ENCODE data around the gene EMC10. TPM values are rescaled to one million over a fixed set of nuclear protein-coding genes. Genes with fewer than 3 reads are reported as not detected.

Gene EMC10
- total and polyA plus RNA-seq, 2 donors (not counting 3 experiments of a cell fraction or from before 2014, with no cell fraction given) = 106 to 111 TPM

DNA sequence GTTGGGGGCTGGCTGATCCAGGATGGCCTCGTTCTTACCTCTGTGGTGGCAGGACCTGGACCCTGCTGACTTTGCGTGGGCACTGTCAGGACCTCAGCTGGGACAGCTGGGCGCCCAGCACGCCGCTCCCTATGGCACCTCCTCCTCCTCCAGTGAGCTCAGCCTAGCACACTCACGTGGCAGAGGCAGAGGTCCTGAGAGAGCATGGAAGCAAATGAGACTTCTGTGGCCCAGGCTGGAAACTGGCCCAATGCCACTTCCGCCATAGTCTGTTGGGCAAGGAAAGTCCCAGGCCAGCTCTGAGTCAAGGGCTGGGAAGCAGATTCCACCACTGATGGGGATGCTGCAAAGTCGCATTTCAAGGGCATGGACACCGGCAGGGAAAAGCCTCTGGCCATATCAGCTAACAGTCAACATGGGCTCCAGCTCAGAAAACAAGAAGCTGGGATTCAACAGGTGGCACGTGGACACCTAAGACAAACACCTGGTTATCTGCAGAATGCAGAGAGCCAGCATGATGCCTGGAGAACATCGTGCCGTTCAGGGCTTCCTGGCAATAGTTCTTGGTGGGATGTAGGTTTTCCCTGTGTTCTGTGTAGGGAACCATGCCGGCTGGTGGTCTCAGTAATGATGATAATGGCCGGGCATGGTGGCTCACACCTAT is 26.9 kb upstream of the EMC10 start:
- ChIA-PET CTCF (interaction anchor here (0.9 to 1.3 kb wide), 3 partner anchors 12 to 80 kb away, joined by 3 to 4 read pairs (median 3); no protein-coding TSS in a partner anchor), POLR2A (no interaction called here)
- H3K27me3 ChIP-seq (ENCODE audit: control insufficient read depth in 2 of 2, insufficient read depth in 2 of 2, low read length in 2 of 2) = no peaks in the 10 kb centered on the region
- H2AFZ ChIP-seq (ENCODE audit: low read depth, low read length) = no peak overlapping the region
- TF ChIP-seq EZH2 (IDR thresholded peaks at IDR 0.05; ENCODE audit: borderline replicate concordance, low read depth, low read length, severe bottlenecking) = no peak
- no peak for TF ChIP-seq FOS (IDR thresholded peaks at IDR 0.05; ENCODE audit: borderline replicate concordance, insufficient read depth, low read length)
- no peak for TF ChIP-seq JUN (IDR thresholded peaks at IDR 0.05; ENCODE audit: borderline replicate concordance, insufficient read depth, insufficient read length, low read depth)
- no peak for TF ChIP-seq POLR2A (IDR thresholded peaks at IDR 0.05; ENCODE audit: low read depth, low read length)
- DNase-seq (ENCODE audit: low read depth, low spot score) = no peak
- H3K9me3 ChIP-seq (replicated peaks; ENCODE audit: control insufficient read depth, insufficient read depth, low read length) = no peaks in the 10 kb centered on the region
- BruUV-seq (replicated peaks) = no TSS peak
- H4K20me1 ChIP-seq (replicated peaks; ENCODE audit: control insufficient read depth, extremely low read depth, insufficient read depth, low read length) = no peaks in the 10 kb centered on the region
- dilution Hi-C loops (cut with MboI; ENCODE audit: extremely low pct_ligation_motif_present, low sequenced_read_pairs) = no loop called here
- intact Hi-C loops (cut with micrococcal nuclease) = no loop called here
- no peaks in the 10 kb centered on the region for H3K36me3 ChIP-seq (ENCODE audit: control insufficient read depth in 2 of 2, extremely low read depth in 1 of 2, insufficient read depth in 2 of 2, low read length in 2 of 2)
- no peaks in the 10 kb centered on the region for H3K4me1 ChIP-seq (ENCODE audit: control insufficient read depth, extremely low read depth, insufficient read depth, low read length)
- H3K4me3 ChIP-seq (replicated peaks in 1 of 3; ENCODE audit: insufficient read depth in 1 of 3, low read depth in 1 of 3, low read length in 3 of 3) = no peak overlapping the region
- FAIRE-seq = no peak
- H3K9ac ChIP-seq (replicated peaks; ENCODE audit: extremely low read depth, insufficient read depth, low read length) = no peak overlapping the region
- no peaks in the 10 kb centered on the region for H3K79me2 ChIP-seq (ENCODE audit: control insufficient read depth, insufficient read depth, low read length)
- no peaks in the 10 kb centered on the region for H3K9me1 ChIP-seq (replicated peaks; ENCODE audit: control insufficient read depth, extremely low read depth, insufficient read depth, low read length)
- no peak overlapping the region for H3K27ac ChIP-seq (ENCODE audit: insufficient read depth, low read depth, low read length)
- H3K4me2 ChIP-seq (ENCODE audit: insufficient read depth, low read length) = no peak overlapping the region

DNA sequence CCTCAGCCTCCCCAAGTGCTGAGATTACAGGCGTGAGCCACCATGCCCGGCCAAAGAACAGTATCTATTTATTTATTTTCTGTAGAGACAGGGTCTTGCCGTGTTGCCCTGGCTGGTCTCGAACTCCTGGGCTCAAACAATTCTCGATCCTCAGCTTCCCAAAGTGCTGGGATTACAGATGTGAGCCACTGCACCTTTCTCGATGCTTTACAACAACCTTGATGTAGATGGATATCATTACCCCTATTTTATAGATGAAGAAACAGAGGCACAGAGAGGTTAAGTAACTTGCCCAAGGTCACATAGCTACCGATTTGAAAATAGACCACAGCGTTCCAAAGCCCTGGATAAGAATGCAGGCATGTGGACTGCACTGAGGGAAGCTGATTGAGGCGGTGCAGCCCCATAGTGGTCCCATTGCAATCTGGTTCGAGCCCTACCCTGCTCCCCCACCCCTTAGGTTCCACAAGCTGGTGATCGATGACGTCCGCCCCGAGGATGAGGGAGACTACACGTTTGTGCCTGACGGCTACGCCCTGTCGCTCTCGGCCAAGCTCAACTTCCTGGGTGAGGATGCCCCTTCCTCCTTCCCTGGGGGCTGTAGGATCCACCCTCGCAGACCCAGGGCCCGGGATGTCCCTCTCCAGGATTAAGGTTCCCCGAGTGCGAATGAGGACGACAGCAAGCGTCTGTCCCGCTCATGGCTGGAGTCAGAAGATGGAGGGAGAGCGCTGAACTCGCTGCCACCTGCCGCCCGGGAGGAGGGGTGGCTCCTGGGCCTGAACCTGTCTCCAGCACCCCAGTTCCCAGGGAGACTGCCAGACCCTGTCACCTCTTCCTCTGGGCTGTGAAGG is 25.7 kb upstream of the EMC10 start:
- dilution Hi-C loops (cut with MboI; ENCODE audit: extremely low pct_ligation_motif_present, low sequenced_read_pairs) (no loop called here), intact Hi-C loops (cut with micrococcal nuclease) (no loop called here)
- POLR2A ChIA-PET = no interaction called here
- H3K4me1 ChIP-seq (ENCODE audit: control insufficient read depth, extremely low read depth, insufficient read depth, low read length) = no peaks in the 10 kb centered on the region
- no peaks in the 10 kb centered on the region for H4K20me1 ChIP-seq (replicated peaks; ENCODE audit: control insufficient read depth, extremely low read depth, insufficient read depth, low read length)
- H3K4me2 ChIP-seq (ENCODE audit: insufficient read depth, low read length) = no peak overlapping the region
- H3K9me1 ChIP-seq (replicated peaks; ENCODE audit: control insufficient read depth, extremely low read depth, insufficient read depth, low read length) = no peaks in the 10 kb centered on the region
- H3K27ac ChIP-seq (ENCODE audit: insufficient read depth, low read depth, low read length) = no peak overlapping the region
- no peak overlapping the region for H2AFZ ChIP-seq (ENCODE audit: low read depth, low read length)
- no peak for DNase-seq (ENCODE audit: low read depth, low spot score)
- CTCF ChIA-PET = interaction anchor here (1.3 kb wide), 1 partner anchor 13 kb away, joined by 4 read pairs; no protein-coding TSS in a partner anchor
- no peaks in the 10 kb centered on the region for H3K36me3 ChIP-seq (ENCODE audit: control insufficient read depth in 2 of 2, extremely low read depth in 1 of 2, insufficient read depth in 2 of 2, low read length in 2 of 2)
- no TSS peak for BruUV-seq (replicated peaks)
- no peaks in the 10 kb centered on the region for H3K9me3 ChIP-seq (replicated peaks; ENCODE audit: control insufficient read depth, insufficient read depth, low read length)
- FAIRE-seq = no peak
- no peaks in the 10 kb centered on the region for H3K79me2 ChIP-seq (ENCODE audit: control insufficient read depth, insufficient read depth, low read length)
- no peak overlapping the region for H3K4me3 ChIP-seq (replicated peaks in 1 of 3; ENCODE audit: insufficient read depth in 1 of 3, low read depth in 1 of 3, low read length in 3 of 3)
- H3K9ac ChIP-seq (replicated peaks; ENCODE audit: extremely low read depth, insufficient read depth, low read length) = no peak overlapping the region
- H3K27me3 ChIP-seq (ENCODE audit: control insufficient read depth in 2 of 2, insufficient read depth in 2 of 2, low read length in 2 of 2) = no peaks in the 10 kb centered on the region
- TF ChIP-seq GATA2 (IDR thresholded peaks at IDR 0.05; ENCODE audit: insufficient read depth, insufficient read length, low read depth, low read length) = no peak
- no peak for TF ChIP-seq EZH2 (IDR thresholded peaks at IDR 0.05; ENCODE audit: borderline replicate concordance, low read depth, low read length, severe bottlenecking)
- no peak for TF ChIP-seq JUN (IDR thresholded peaks at IDR 0.05; ENCODE audit: borderline replicate concordance, insufficient read depth, insufficient read length, low read depth)
- no peak for TF ChIP-seq FOS (IDR thresholded peaks at IDR 0.05; ENCODE audit: borderline replicate concordance, insufficient read depth, low read length)
- no peak for TF ChIP-seq POLR2A (IDR thresholded peaks at IDR 0.05; ENCODE audit: low read depth, low read length)
- TF ChIP-seq, protein P1, sequence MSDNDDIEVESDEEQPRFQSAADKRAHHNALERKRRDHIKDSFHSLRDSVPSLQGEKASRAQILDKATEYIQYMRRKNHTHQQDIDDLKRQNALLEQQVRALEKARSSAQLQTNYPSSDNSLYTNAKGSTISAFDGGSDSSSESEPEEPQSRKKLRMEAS (IDR thresholded peaks at IDR 0.05; ENCODE audit: insufficient read depth, insufficient read length) = no peak
- no peak for TF ChIP-seq POLR2AphosphoS5 (IDR thresholded peaks at IDR 0.05; ENCODE audit: insufficient read depth, low read depth, low read length)
- no peak for TF ChIP-seq MYC (IDR thresholded peaks at IDR 0.05; ENCODE audit: low read depth, low read length)
- TF ChIP-seq, protein P2, sequence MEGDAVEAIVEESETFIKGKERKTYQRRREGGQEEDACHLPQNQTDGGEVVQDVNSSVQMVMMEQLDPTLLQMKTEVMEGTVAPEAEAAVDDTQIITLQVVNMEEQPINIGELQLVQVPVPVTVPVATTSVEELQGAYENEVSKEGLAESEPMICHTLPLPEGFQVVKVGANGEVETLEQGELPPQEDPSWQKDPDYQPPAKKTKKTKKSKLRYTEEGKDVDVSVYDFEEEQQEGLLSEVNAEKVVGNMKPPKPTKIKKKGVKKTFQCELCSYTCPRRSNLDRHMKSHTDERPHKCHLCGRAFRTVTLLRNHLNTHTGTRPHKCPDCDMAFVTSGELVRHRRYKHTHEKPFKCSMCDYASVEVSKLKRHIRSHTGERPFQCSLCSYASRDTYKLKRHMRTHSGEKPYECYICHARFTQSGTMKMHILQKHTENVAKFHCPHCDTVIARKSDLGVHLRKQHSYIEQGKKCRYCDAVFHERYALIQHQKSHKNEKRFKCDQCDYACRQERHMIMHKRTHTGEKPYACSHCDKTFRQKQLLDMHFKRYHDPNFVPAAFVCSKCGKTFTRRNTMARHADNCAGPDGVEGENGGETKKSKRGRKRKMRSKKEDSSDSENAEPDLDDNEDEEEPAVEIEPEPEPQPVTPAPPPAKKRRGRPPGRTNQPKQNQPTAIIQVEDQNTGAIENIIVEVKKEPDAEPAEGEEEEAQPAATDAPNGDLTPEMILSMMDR (IDR thresholded peaks at IDR 0.05; ENCODE audit: extremely low read depth in 1 of 2, insufficient read depth in 1 of 2, low read depth in 1 of 2, low read length in 2 of 2) = no peak
